ENCODE data around the gene IL10RB. TPM values are rescaled to one million over a fixed set of nuclear protein-coding genes. Genes with fewer than 3 reads are reported as not detected.

Gene IL10RB
- total and polyA plus RNA-seq, 2 of the 4 experiments (the other 2 are of a cell fraction), result 20.1 to 45.2 TPM

- Histone ChIP-seq H3K4me2 (ENCODE audit: low read depth, low read length) (no peak overlapping the region), H4K8ac (ENCODE audit: low read depth in 2 of 2, low read length in 2 of 2) (no peak overlapping the region), H3K9me1 (ENCODE audit: insufficient read depth, low read length) (peaks cover 13% of the 10 kb centered on the region; the same call in 1 of the 2 replicates), H3K27ac (ENCODE audit: insufficient read depth, low read length) (no peak overlapping the region), H3K56ac (ENCODE audit: extremely low read depth, insufficient read depth, low read length) (no peak overlapping the region), H2AK5ac (ENCODE audit: low read depth, low read length) (no peak overlapping the region), H4K5ac (ENCODE audit: low read depth, low read length) (no peak overlapping the region), H4K91ac (ENCODE audit: insufficient read depth, low read depth, low read length) (no peak overlapping the region), H3K14ac (replicated peaks; ENCODE audit: low read depth, low read length) (no peak overlapping the region), H2BK20ac (ENCODE audit: low read depth, low read length) (no peak overlapping the region), H2BK15ac (ENCODE audit: low read depth, low read length) (no peak overlapping the region), H3K27me3 (ENCODE audit: control insufficient read depth, insufficient read depth, low read length) (no peaks in the 10 kb centered on the region), H3K9ac (ENCODE audit: low read depth, low read length) (no peak overlapping the region), H3K18ac (ENCODE audit: low read depth, low read length) (no peak overlapping the region), H3K4ac (ENCODE audit: low read depth, low read length) (no peak overlapping the region), H4K20me1 (ENCODE audit: insufficient read depth, low read length) (no peaks in the 10 kb centered on the region; the same call in 1 of the 2 replicates), H2AFZ (replicated peaks; ENCODE audit: low read length, poor library complexity) (peak overlapping the region; percentile 19), H2BK5ac (ENCODE audit: low read depth, low read length, poor library complexity, severe bottlenecking) (no peak overlapping the region), H3K79me1 (ENCODE audit: low read depth in 1 of 2, low read length in 2 of 2) (no peaks in the 10 kb centered on the region; a peak in 1 of 4 replicates), H2AK9ac (replicated peaks; ENCODE audit: low read depth, low read length, poor library complexity) (peak overlapping the region; percentile 77), H3K36me3 (ENCODE audit: control insufficient read depth, insufficient read depth, low read length) (peaks cover 26% of the 10 kb centered on the region), H3K23ac (ENCODE audit: low read depth, low read length) (no peak overlapping the region), H3K4me3 (ENCODE audit: insufficient read depth, low read depth, low read length) (no peak overlapping the region), H3K9me3 (ENCODE audit: control insufficient read depth, insufficient read depth, low read length) (no peaks in the 10 kb centered on the region), H2BK120ac (ENCODE audit: low read depth, low read length) (no peak overlapping the region), H3K4me1 (ENCODE audit: control insufficient read depth, insufficient read depth, low read length) (peaks cover 2% of the 10 kb centered on the region; the same call in 1 of the 2 replicates)
- dilution Hi-C loops (cut with HindIII; ENCODE audit: low sequenced_read_pairs, unreplicated experiment), result no loop called here
- TF ChIP-seq MAZ (IDR thresholded peaks at IDR 0.05; ENCODE audit: borderline replicate concordance, low read depth, low read length) (no peak), FOS (IDR thresholded peaks at IDR 0.05; ENCODE audit: low read depth, low read length) (no peak), USF2 (IDR thresholded peaks at IDR 0.05; ENCODE audit: low read depth, low read length) (no peak), CTCF (conservative IDR thresholded peaks at IDR 0.05; ENCODE audit: low read depth, low read length) (no peak), MAFK (IDR thresholded peaks at IDR 0.05; ENCODE audit: low read depth, low read length) (no peak), ELK1 (IDR thresholded peaks at IDR 0.05; ENCODE audit: borderline replicate concordance, low read depth, low read length) (no peak), RAD21 (IDR thresholded peaks at IDR 0.05; ENCODE audit: low read length) (no peak), SMC3 (IDR thresholded peaks at IDR 0.05; ENCODE audit: low read depth, low read length) (no peak), MXI1 (IDR thresholded peaks at IDR 0.05; ENCODE audit: borderline replicate concordance, low read depth, low read length) (no peak), CHD1 (IDR thresholded peaks at IDR 0.05; ENCODE audit: low read depth, low read length) (no peak), RCOR1 (IDR thresholded peaks at IDR 0.05; ENCODE audit: insufficient replicate concordance, low read length) (no peak), POLR2A (IDR thresholded peaks at IDR 0.05; ENCODE audit: low read depth, low read length) (no peak), BHLHE40 (IDR thresholded peaks at IDR 0.05; ENCODE audit: low read depth, low read length) (no peak), RFX5 (IDR thresholded peaks at IDR 0.05; ENCODE audit: low read depth, low read length) (no peak), CEBPB (IDR thresholded peaks at IDR 0.05; ENCODE audit: low read depth, low read length) (no peak), NFE2L2 (IDR thresholded peaks at IDR 0.05; ENCODE audit: low read depth, low read length) (no peak)
- in situ Hi-C loops (cut with MboI; ENCODE audit: low sequenced_read_pairs), result no loop called here
- ChIA-PET POLR2A (ENCODE audit: unreplicated experiment) (no interaction called here), CTCF (no interaction called here)
- no TSS peak for BruUV-seq (replicated peaks)
- no peak for ATAC-seq (ENCODE audit: low read depth)
- intact Hi-C loops (cut with micrococcal nuclease), result no loop called here
- 80% methylated on average over 1 of the region's 5 CpGs; no CpG with 5 or more reads in 1 of the 2 experiments for WGBS, 2 experiments (ENCODE audit: extremely low coverage in 2 of 2, insufficient read length in 1 of 2)
- no peak for DNase-seq
These were observed 26.6 kb downstream of the IL10RB start for GRCh38 chr21:33292724-33293123.

Measured in IMR-90 (cell line).